Measurements from ENCODE around the gene ADGRD1. TPM values are rescaled to one million over a fixed set of nuclear protein-coding genes. Genes with fewer than 3 reads are reported as not detected.
A peak's percentile ranks its signal among the peaks of the same experiment; 100 is the strongest.

ADGRD1 gene
- total RNA-seq, 1 experiment from 2014 or later, result 0.89 TPM

GRCh38 chr12:131005161-131006035 lies 51.7 kb downstream of the ADGRD1 start:
- no peaks in the 10 kb centered on the region for H3K27me3 ChIP-seq
- H3K4me3 ChIP-seq, result no peak overlapping the region
- no peak for DNase-seq
- no peaks in the 10 kb centered on the region for H3K36me3 ChIP-seq
- no peaks in the 10 kb centered on the region for H3K9me3 ChIP-seq

GRCh38 chr12:131006036-131006735 lies 52.5 kb downstream of the ADGRD1 start:
- H3K36me3 ChIP-seq, result no peaks in the 10 kb centered on the region
- no peak for DNase-seq
- H3K27me3 ChIP-seq, result no peaks in the 10 kb centered on the region
- H3K4me3 ChIP-seq, result no peak overlapping the region
- no peaks in the 10 kb centered on the region for H3K9me3 ChIP-seq

GRCh38 chr12:131007031-131007739 lies 53.5 kb downstream of the ADGRD1 start:
- Histone ChIP-seq H3K36me3 (no peaks in the 10 kb centered on the region), H3K4me3 (no peak overlapping the region), H3K9me3 (no peaks in the 10 kb centered on the region), H3K27me3 (no peaks in the 10 kb centered on the region)
- DNase-seq, result peak; percentile 67

GRCh38 chr12:131007740-131008117 lies 54.0 kb downstream of the ADGRD1 start:
- no peak for DNase-seq
- H3K9me3 ChIP-seq, result no peaks in the 10 kb centered on the region
- H3K4me3 ChIP-seq, result no peak overlapping the region
- H3K27me3 ChIP-seq, result no peaks in the 10 kb centered on the region
- no peaks in the 10 kb centered on the region for H3K36me3 ChIP-seq

GRCh38 chr12:131008131-131008912 lies 54.6 kb downstream of the ADGRD1 start:
- H3K9me3 ChIP-seq, result no peaks in the 10 kb centered on the region
- no peak for DNase-seq
- H3K4me3 ChIP-seq, result no peak overlapping the region
- no peaks in the 10 kb centered on the region for H3K36me3 ChIP-seq
- no peaks in the 10 kb centered on the region for H3K27me3 ChIP-seq

- DNase-seq, result no peak
- Histone ChIP-seq H3K27me3 (no peaks in the 10 kb centered on the region), H3K4me3 (no peak overlapping the region), H3K36me3 (no peaks in the 10 kb centered on the region), H3K9me3 (no peaks in the 10 kb centered on the region)
Observed at GRCh38 chr12:131008913-131009270, 55.2 kb downstream of the ADGRD1 start.

- Histone ChIP-seq H3K9me3 (no peaks in the 10 kb centered on the region), H3K27me3 (no peaks in the 10 kb centered on the region), H3K4me3 (no peak overlapping the region), H3K36me3 (no peaks in the 10 kb centered on the region)
- DNase-seq, result no peak
Observed at GRCh38 chr12:131009595-131010395, 56.1 kb downstream of the ADGRD1 start.

GRCh38 chr12:131010396-131011131 lies 56.9 kb downstream of the ADGRD1 start:
- Histone ChIP-seq H3K9me3 (no peaks in the 10 kb centered on the region), H3K4me3 (no peak overlapping the region), H3K27me3 (no peaks in the 10 kb centered on the region), H3K36me3 (no peaks in the 10 kb centered on the region)
- DNase-seq, result no peak

- no peak for DNase-seq
- H3K4me3 ChIP-seq, result no peak overlapping the region
- H3K9me3 ChIP-seq, result no peaks in the 10 kb centered on the region
Observed at GRCh38 chr12:131011165-131012079, 57.7 kb downstream of the ADGRD1 start.

GRCh38 chr12:131012279-131013069 lies 58.8 kb downstream of the ADGRD1 start:
- Histone ChIP-seq H3K27me3 (no peaks in the 10 kb centered on the region), H3K4me3 (no peak overlapping the region), H3K9me3 (no peaks in the 10 kb centered on the region), H3K36me3 (no peaks in the 10 kb centered on the region)
- no peak for DNase-seq

More at GRCh38 chr12:131011165-131012079, 57.7 kb downstream of the ADGRD1 start:
- H3K27me3 ChIP-seq, result no peaks in the 10 kb centered on the region
- H3K36me3 ChIP-seq, result no peaks in the 10 kb centered on the region

- Histone ChIP-seq H3K36me3 (no peaks in the 10 kb centered on the region), H3K27me3 (no peaks in the 10 kb centered on the region), H3K4me3 (no peak overlapping the region), H3K9me3 (no peaks in the 10 kb centered on the region)
- DNase-seq, result no peak
Observed at GRCh38 chr12:131013118-131013517, 59.4 kb downstream of the ADGRD1 start.

GRCh38 chr12:131014343-131014742 lies 60.6 kb downstream of the ADGRD1 start:
- no peak for DNase-seq
- Histone ChIP-seq H3K36me3 (no peaks in the 10 kb centered on the region), H3K4me3 (no peak overlapping the region), H3K9me3 (no peaks in the 10 kb centered on the region), H3K27me3 (no peaks in the 10 kb centered on the region)

GRCh38 chr12:131015581-131016337 lies 62.1 kb downstream of the ADGRD1 start:
- Histone ChIP-seq H3K36me3 (no peaks in the 10 kb centered on the region), H3K9me3 (no peaks in the 10 kb centered on the region), H3K4me3 (no peak overlapping the region), H3K27me3 (no peaks in the 10 kb centered on the region)
- DNase-seq, result no peak
